IMR-90 (cell line): ENCODE data around the gene NECAB2. TPM values are rescaled to one million over a fixed set of nuclear protein-coding genes. Genes with fewer than 3 reads are reported as not detected.
A peak's percentile ranks its signal among the peaks of the same experiment; 100 is the strongest.

Source experiments
- ATAC-seq: fragments of 200-7000 bp; cut with Tn5 transposase; 2 replicates; pipeline ENCODE4 v1.9.1; 2020; ENCODE audit warnings: low read depth, mild to moderate bottlenecking, moderate library complexity
- BruUV-seq: library from RNA; stranded (reverse); fragments of 400-500 nt; replicated peaks from 2 replicates; lab custom pipeline; 2021; lab: Mats Ljungman, UMichigan
- CTCF ChIA-PET: fragments of 300-600 bp; formaldehyde crosslinking; extraction: SDS; loops from one replicate; lab custom pipeline; 2021; ENCODE audit warnings: antibody characterized with exemption; lab: Yijun Ruan, JAX
- POLR2A ChIA-PET: fragments of 300-600 bp; sonication (Branson Sonifier 250); formaldehyde crosslinking; loops from one replicate; lab custom pipeline; 2022; ENCODE audit warnings: antibody characterized with exemption; ENCODE audit not compliant: unreplicated experiment; lab: Charles Lee
- DNase-seq: peaks from one replicate; pipeline ENCODE4 v3.0.0; 2013
- H2AFZ ChIP-seq: replicated peaks from 2 replicates; pipeline ENCODE3; 2013; ENCODE audit warnings: low read length, mild to moderate bottlenecking; ENCODE audit not compliant: poor library complexity
- H2AK5ac ChIP-seq: 2 replicates; pipeline ENCODE4 v1.6.1; 2013; ENCODE audit warnings: low read depth, low read length, inconsistent platforms
- H2AK9ac ChIP-seq: replicated peaks from 2 replicates; pipeline ENCODE3; 2013; ENCODE audit warnings: mild to moderate bottlenecking, low read depth, low read length, moderate library complexity; ENCODE audit not compliant: poor library complexity
- H2BK120ac ChIP-seq: 2 replicates; pipeline ENCODE4 v1.6.1; 2013; ENCODE audit warnings: low read depth, low read length, inconsistent platforms
- H2BK15ac ChIP-seq: 3 replicates; pipeline ENCODE4 v1.6.1; 2013; ENCODE audit warnings: low read depth, low read length, inconsistent platforms
- H2BK20ac ChIP-seq: 2 replicates; pipeline ENCODE4 v1.6.1; 2013; ENCODE audit warnings: low read depth, mild to moderate bottlenecking, inconsistent platforms, low read length, moderate library complexity
- H2BK5ac ChIP-seq: 2 replicates; pipeline ENCODE4 v1.6.1; 2013; ENCODE audit warnings: mild to moderate bottlenecking, low read depth, low read length, inconsistent platforms; ENCODE audit not compliant: poor library complexity, severe bottlenecking
- H3K14ac ChIP-seq: replicated peaks from 2 replicates; pipeline ENCODE4 v1.6.1; 2013; ENCODE audit warnings: low read depth, low read length, inconsistent platforms
- H3K18ac ChIP-seq: 2 replicates; pipeline ENCODE4 v1.6.1; 2013; ENCODE audit warnings: low read depth, low read length, control low read depth
- H3K23ac ChIP-seq: 2 replicates; pipeline ENCODE4 v1.6.1; 2013; ENCODE audit warnings: low read depth, low read length, inconsistent platforms
- H3K27ac ChIP-seq: 2 replicates; pipeline ENCODE4 v1.5.1; 2013; ENCODE audit warnings: mild to moderate bottlenecking, control low read depth, low read length; ENCODE audit not compliant: insufficient read depth
- H3K27me3 ChIP-seq: 2 replicates; pipeline ENCODE4 v1.6.1; 2013; ENCODE audit warnings: low read length; ENCODE audit not compliant: control insufficient read depth, insufficient read depth
- H3K36me3 ChIP-seq: 2 replicates; pipeline ENCODE4 v1.6.1; 2013; ENCODE audit warnings: low read length, mixed read lengths; ENCODE audit not compliant: control insufficient read depth, insufficient read depth
- H3K4ac ChIP-seq: 2 replicates; pipeline ENCODE4 v1.6.1; 2013; ENCODE audit warnings: low read depth, low read length, inconsistent platforms
- H3K4me1 ChIP-seq: 2 replicates; pipeline ENCODE4 v1.6.1; 2013; ENCODE audit warnings: low read length, mixed read lengths; ENCODE audit not compliant: control insufficient read depth, insufficient read depth
- H3K4me2 ChIP-seq: 2 replicates; pipeline ENCODE4 v1.6.1; 2013; ENCODE audit warnings: low read depth, mild to moderate bottlenecking, control low read depth, low read length, moderate library complexity
- H3K4me3 ChIP-seq: 2 replicates; pipeline ENCODE4 v1.5.1; 2013; ENCODE audit warnings: low read depth, mild to moderate bottlenecking, control low read depth, low read length, moderate library complexity; ENCODE audit not compliant: insufficient read depth
- H3K56ac ChIP-seq: 2 replicates; pipeline ENCODE4 v1.6.1; 2013; ENCODE audit warnings: low read length, inconsistent platforms; ENCODE audit not compliant: insufficient read depth; ENCODE audit errors: extremely low read depth
- H3K79me1 ChIP-seq, 2 experiments: 2 replicates each; pipeline ENCODE4 v1.6.1; 2013; ENCODE audit warnings: low read length in 2 of 2, inconsistent platforms in 1 of 2, low read depth in 1 of 2
- H3K9ac ChIP-seq: 2 replicates; pipeline ENCODE4 v1.6.1; 2013; ENCODE audit warnings: low read depth, low read length, control low read depth
- H3K9me1 ChIP-seq: 2 replicates; pipeline ENCODE4 v1.6.1; 2013; ENCODE audit warnings: low read length, inconsistent platforms; ENCODE audit not compliant: insufficient read depth
- H3K9me3 ChIP-seq: 2 replicates; pipeline ENCODE4 v1.6.1; 2013; ENCODE audit warnings: low read length; ENCODE audit not compliant: control insufficient read depth, insufficient read depth
- H4K20me1 ChIP-seq: 2 replicates; pipeline ENCODE4 v1.6.1; 2013; ENCODE audit warnings: low read length, inconsistent platforms; ENCODE audit not compliant: insufficient read depth
- H4K5ac ChIP-seq: 2 replicates; pipeline ENCODE4 v1.6.1; 2013; ENCODE audit warnings: mild to moderate bottlenecking, low read depth, low read length, control low read depth
- H4K8ac ChIP-seq, 2 experiments: 2 replicates each; pipeline ENCODE4 v1.6.1; 2013; ENCODE audit warnings: low read depth in 2 of 2, low read length in 2 of 2, control low read depth in 1 of 2, inconsistent platforms in 1 of 2
- H4K91ac ChIP-seq: 2 replicates; pipeline ENCODE4 v1.6.1; 2013; ENCODE audit warnings: low read depth, low read length, inconsistent platforms; ENCODE audit not compliant: insufficient read depth
- BHLHE40 ChIP-seq: fragments of 150-350 bp; IDR thresholded peaks from 2 replicates; pipeline ENCODE4 v1.6.1; 2016; ENCODE audit warnings: mild to moderate bottlenecking, low read depth, low read length
- CEBPB ChIP-seq: IDR thresholded peaks from 2 replicates; pipeline ENCODE4 v1.6.1; 2012; ENCODE audit warnings: low read depth, low read length, improper control_type of control experiment
- FOS ChIP-seq: fragments of 150-350 bp; IDR thresholded peaks from 2 replicates; pipeline ENCODE4 v1.6.1; 2016; ENCODE audit warnings: low read depth, low read length
- MAFK ChIP-seq: IDR thresholded peaks from 2 replicates; pipeline ENCODE4 v1.6.1; 2012; ENCODE audit warnings: low read depth, low read length, improper control_type of control experiment
- MAZ ChIP-seq: IDR thresholded peaks from 2 replicates; pipeline ENCODE4 v1.6.1; 2012; ENCODE audit warnings: low read depth, mild to moderate bottlenecking, low read length, improper control_type of control experiment, moderate library complexity, borderline replicate concordance
- NFE2L2 ChIP-seq: fragments of 150-350 bp; IDR thresholded peaks from 2 replicates; pipeline ENCODE4 v1.6.1; 2016; ENCODE audit warnings: low read depth, mild to moderate bottlenecking, low read length
- POLR2A ChIP-seq: IDR thresholded peaks from 2 replicates; pipeline ENCODE4 v1.6.1; 2012; ENCODE audit warnings: mild to moderate bottlenecking, low read depth, low read length
- RAD21 ChIP-seq: IDR thresholded peaks from 2 replicates; pipeline ENCODE4 v1.6.1; 2012; ENCODE audit warnings: low read length, improper control_type of control experiment
- RCOR1 ChIP-seq: IDR thresholded peaks from 2 replicates; pipeline ENCODE4 v1.6.1; 2012; ENCODE audit warnings: mild to moderate bottlenecking, low read length, improper control_type of control experiment; ENCODE audit not compliant: insufficient replicate concordance
- RFX5 ChIP-seq: IDR thresholded peaks from 2 replicates; pipeline ENCODE4 v1.8.0; 2012; ENCODE audit warnings: low read depth, mild to moderate bottlenecking, low read length, moderate library complexity
- SMC3 ChIP-seq: fragments of 150-350 bp; IDR thresholded peaks from 2 replicates; pipeline ENCODE4 v1.6.1; 2016; ENCODE audit warnings: low read depth, mild to moderate bottlenecking, antibody characterized with exemption, low read length, moderate library complexity
- WGBS, 2 experiments: methylation state at CpG; one replicate each; pipeline versions ENCODE4 v1.1.5 to v1.1.7; 2013; ENCODE audit warnings: missing lambda C conversion rate in 2 of 2; ENCODE audit not compliant: insufficient read length in 1 of 2; ENCODE audit errors: extremely low coverage in 2 of 2; 5-methylcytosine and 5-hydroxymethylcytosine counted together
- dilution Hi-C: fragments of 300-500 bp; cut with HindIII; formaldehyde crosslinking; loops from one replicate; pipeline ENCODE4 v1.14.3; 2018; ENCODE audit warnings: low sequenced_read_pairs; ENCODE audit not compliant: unreplicated experiment
- in situ Hi-C: fragments of 300-500 bp; cut with MboI; formaldehyde crosslinking; loops from 3 replicates; pipeline ENCODE4 v1.14.3; 2019; ENCODE audit warnings: low sequenced_read_pairs, inconsistent platforms, mixed read lengths
- intact Hi-C: fragments of 100-400 bp; cut with micrococcal nuclease; formaldehyde crosslinking; loops from 2 replicates; pipeline ENCODE4 v1.10.0; 2022
- polyA plus RNA-seq, 3 experiments: library from polyadenylated mRNA; depleted of rRNA; stranded (reverse); fragments of >200 nt; gene quantifications; 2 replicates each; pipeline ENCODE4 v1.2.3, GENCODE V29; 2012; ENCODE audit warnings: low replicate concordance in 1 of 3
- total RNA-seq: library from RNA; depleted of rRNA; stranded (reverse); fragments of >200 nt; gene quantifications from 2 replicates; pipeline ENCODE4 v1.2.3, GENCODE V29; 2012
- TF ChIP-seq, protein P1 (sequence below): fragments of 150-350 bp; IDR thresholded peaks from 2 replicates; pipeline ENCODE4 v1.6.1; 2017; ENCODE audit warnings: mild to moderate bottlenecking, antibody characterized with exemption, low read length, low read depth
- TF ChIP-seq, protein P2 (sequence below): conservative IDR thresholded peaks from 2 replicates; pipeline ENCODE4 v1.5.1; 2012; ENCODE audit warnings: mild to moderate bottlenecking, low read depth, low read length, improper control_type of control experiment

The NECAB2 gene
- total and polyA plus RNA-seq, 2 of the 4 experiments (the other 2 are of a cell fraction), result 0.27 TPM; not detected in 1

DNA sequence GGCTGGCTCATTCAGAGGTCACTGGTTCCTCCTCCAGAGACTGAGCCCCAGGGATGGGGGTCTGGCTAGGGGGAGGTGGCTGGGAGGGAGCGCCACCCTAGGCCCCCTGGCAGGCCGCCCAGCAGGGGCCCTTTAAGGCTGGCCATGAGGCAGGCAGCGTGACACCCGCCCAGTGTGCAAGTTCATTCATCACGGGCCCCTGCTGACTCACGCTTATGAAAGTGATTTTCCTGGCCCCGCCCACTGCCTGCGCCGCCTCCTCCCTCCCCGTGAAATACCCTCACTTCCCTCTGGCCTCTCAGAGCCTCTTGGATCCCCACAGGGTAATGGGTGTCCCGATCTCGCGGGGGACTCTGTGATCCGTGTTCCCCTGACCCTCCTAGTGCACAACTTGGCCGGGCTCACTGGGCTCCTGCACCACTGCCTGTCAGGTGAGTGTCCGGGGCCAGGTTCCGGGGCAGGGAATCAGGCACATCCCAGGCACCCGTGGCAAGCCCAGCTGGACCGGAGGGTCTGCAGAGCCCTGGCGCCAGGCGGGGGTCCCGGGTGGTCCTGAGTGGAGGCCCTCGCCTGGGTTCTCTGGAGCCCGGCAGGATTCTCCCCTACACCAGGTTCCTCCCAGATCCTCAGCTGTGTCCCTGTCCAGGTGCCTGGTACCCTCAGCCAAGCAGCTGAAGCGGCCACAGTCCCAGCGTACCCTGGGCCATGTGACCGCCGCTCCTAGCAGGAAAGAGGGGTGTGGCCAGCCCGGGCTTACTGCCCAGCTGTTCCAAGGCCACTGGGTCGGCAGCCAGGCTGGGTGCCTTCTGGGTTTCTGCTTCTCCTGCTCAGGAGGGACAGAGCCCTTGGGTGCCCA is 14.9 kb upstream of the NECAB2 start, which contains the start of gene OSGIN1:
Gene OSGIN1 (plus strand): TSS at position 301 of the 856 bp plus-strand sequence. CDS start 4,432 bp downstream, outside the sequence.
- Histone ChIP-seq H3K23ac (0 out of 2 replicates have a peak within 1 kb of the TSS, but pooled peaks have one; percentile 44), H3K9me1 (peaks cover 8% of the 10 kb centered on the region), H3K27me3 (no peaks in the 10 kb centered on the region), H2BK120ac (peak within 1 kb of the TSS; percentile 94), H4K20me1 (peaks cover 21% of the 10 kb centered on the region; the same call in 1 of the 2 replicates), H3K14ac (peak within 1 kb of the TSS; percentile 79), H3K4ac (peak within 1 kb of the TSS; percentile 90), H4K91ac (peak within 1 kb of the TSS; percentile 70), H3K27ac (peak within 1 kb of the TSS; percentile 79), H2BK20ac (peak within 1 kb of the TSS; percentile 89), H2AFZ (peak within 1 kb of the TSS; percentile 96), H3K4me1 (peaks cover 14% of the 10 kb centered on the region), H3K56ac (peak within 1 kb of the TSS; percentile 74), H2BK15ac (peak within 1 kb of the TSS; percentile 90; the same call in 2 of the 3 replicates), H4K5ac (peak within 1 kb of the TSS; percentile 32), H3K4me3 (peak within 1 kb of the TSS; percentile 54), H3K36me3 (no peaks in the 10 kb centered on the region; the same call in 1 of the 2 replicates), H3K18ac (peak within 1 kb of the TSS; percentile 39), H2AK9ac (peak within 1 kb of the TSS; percentile 95), H4K8ac (peak within 1 kb of the TSS; percentile 85 to 86), H3K4me2 (peak within 1 kb of the TSS; percentile 84), H3K9me3 (no peaks in the 10 kb centered on the region), H2BK5ac (peak within 1 kb of the TSS; percentile 69), H2AK5ac (peak within 1 kb of the TSS; percentile 82), H3K79me1 (peaks cover 0 to 25% of the 10 kb centered on the region in 2 experiments; a peak in 1 of 4 replicates), H3K9ac (peak within 1 kb of the TSS; percentile 64)
- intact Hi-C loops, result no loop called here
- CTCF ChIA-PET, result interaction anchor here (0.7 to 1.4 kb wide), 2 partner anchors 9 to 113 kb away, joined by 3 to 4 read pairs; no protein-coding TSS in a partner anchor
- no TSS peak for BruUV-seq
- peak; percentile 86 for ATAC-seq
- POLR2A ChIA-PET, result interaction anchor here (0.5 kb wide), 1 partner anchor 12 kb away, joined by 3 read pairs; no protein-coding TSS in a partner anchor
- peak; percentile 93 for DNase-seq
- 8% methylated on average over 11 of the region's 30 CpGs; no CpG with 5 or more reads in 1 of the 2 experiments for WGBS, 2 experiments
- in situ Hi-C loops, result loop anchor here (25.0 kb wide), 1 partner anchor 534 kb away; no protein-coding TSS in a partner anchor
- dilution Hi-C loops, result no loop called here
- TF ChIP-seq POLR2A (peak; percentile 94), RAD21 (no peak), MAZ (0 out of 2 replicates have a peak, but pooled peaks have one; percentile 71), RCOR1 (no peak), MAFK (peak; percentile 39; the same call in 1 of the 2 replicates), NFE2L2 (peak; percentile 95), BHLHE40 (peak; percentile 89), SMC3 (no peak), CEBPB (no peak), FOS (peak; percentile 73), RFX5 (no peak)
- TF ChIP-seq, protein P1, sequence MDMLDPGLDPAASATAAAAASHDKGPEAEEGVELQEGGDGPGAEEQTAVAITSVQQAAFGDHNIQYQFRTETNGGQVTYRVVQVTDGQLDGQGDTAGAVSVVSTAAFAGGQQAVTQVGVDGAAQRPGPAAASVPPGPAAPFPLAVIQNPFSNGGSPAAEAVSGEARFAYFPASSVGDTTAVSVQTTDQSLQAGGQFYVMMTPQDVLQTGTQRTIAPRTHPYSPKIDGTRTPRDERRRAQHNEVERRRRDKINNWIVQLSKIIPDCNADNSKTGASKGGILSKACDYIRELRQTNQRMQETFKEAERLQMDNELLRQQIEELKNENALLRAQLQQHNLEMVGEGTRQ, result peak; percentile 94
- TF ChIP-seq, protein P2, sequence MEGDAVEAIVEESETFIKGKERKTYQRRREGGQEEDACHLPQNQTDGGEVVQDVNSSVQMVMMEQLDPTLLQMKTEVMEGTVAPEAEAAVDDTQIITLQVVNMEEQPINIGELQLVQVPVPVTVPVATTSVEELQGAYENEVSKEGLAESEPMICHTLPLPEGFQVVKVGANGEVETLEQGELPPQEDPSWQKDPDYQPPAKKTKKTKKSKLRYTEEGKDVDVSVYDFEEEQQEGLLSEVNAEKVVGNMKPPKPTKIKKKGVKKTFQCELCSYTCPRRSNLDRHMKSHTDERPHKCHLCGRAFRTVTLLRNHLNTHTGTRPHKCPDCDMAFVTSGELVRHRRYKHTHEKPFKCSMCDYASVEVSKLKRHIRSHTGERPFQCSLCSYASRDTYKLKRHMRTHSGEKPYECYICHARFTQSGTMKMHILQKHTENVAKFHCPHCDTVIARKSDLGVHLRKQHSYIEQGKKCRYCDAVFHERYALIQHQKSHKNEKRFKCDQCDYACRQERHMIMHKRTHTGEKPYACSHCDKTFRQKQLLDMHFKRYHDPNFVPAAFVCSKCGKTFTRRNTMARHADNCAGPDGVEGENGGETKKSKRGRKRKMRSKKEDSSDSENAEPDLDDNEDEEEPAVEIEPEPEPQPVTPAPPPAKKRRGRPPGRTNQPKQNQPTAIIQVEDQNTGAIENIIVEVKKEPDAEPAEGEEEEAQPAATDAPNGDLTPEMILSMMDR, result no peak
